Measurements from ENCODE around the gene OR5B3. TPM values are rescaled to one million over a fixed set of nuclear protein-coding genes. Genes with fewer than 3 reads are reported as not detected.
"Not testable (repeated sequence)": the region's sequence is repeated elsewhere in the genome, so short reads cannot be mapped to it uniquely, and the experiment has no call there.

The OR5B3 gene
- total RNA-seq: not detected

- DNase-seq: no peak
Measured at GRCh38 chr11:58406774-58407173, at the start of gene OR5B3. TSS of gene OR5B3 (minus strand) at chr11:58406874. CDS start at chr11:58403409, 3,465 bp downstream.

- DNase-seq: no peak
Measured at GRCh38 chr11:58451585-58451984, 44.9 kb upstream of the OR5B3 start.

- no peak for DNase-seq
Measured at GRCh38 chr11:58446294-58446693, 39.6 kb upstream of the OR5B3 start.

GRCh38 chr11:58444300-58444699 lies 37.6 kb upstream of the OR5B3 start:
- DNase-seq: no peak

- DNase-seq: no peak
Measured at GRCh38 chr11:58442136-58442535, 35.5 kb upstream of the OR5B3 start, which contains the start of gene OR5B12. TSS of gene OR5B12 (minus strand) at chr11:58442236. CDS start at chr11:58440151, 2,085 bp downstream.

- DNase-seq: no peak
Measured at GRCh38 chr11:58438486-58438885, 31.8 kb upstream of the OR5B3 start.

- no peak for DNase-seq
Measured at GRCh38 chr11:58434217-58434616, 27.5 kb upstream of the OR5B3 start.

GRCh38 chr11:58433638-58434203 lies 27.0 kb upstream of the OR5B3 start:
- DNase-seq: no peak

- no peak for DNase-seq
Measured at GRCh38 chr11:58429273-58429672, 22.6 kb upstream of the OR5B3 start.

GRCh38 chr11:58428021-58428420 lies 21.3 kb upstream of the OR5B3 start, which contains the start of gene OR5B2:
TSS of gene OR5B2 (minus strand) at chr11:58428121. CDS start at chr11:58423261, 4,860 bp downstream.
- no peak for DNase-seq

GRCh38 chr11:58399622-58400021 lies 7.1 kb downstream of the OR5B3 start:
- not testable (repeated sequence) for DNase-seq

- no peak for DNase-seq
Measured at GRCh38 chr11:58395581-58395980, 11.1 kb downstream of the OR5B3 start.

GRCh38 chr11:58394195-58394594 lies 12.5 kb downstream of the OR5B3 start:
- DNase-seq: no peak

GRCh38 chr11:58392746-58393145 lies 13.9 kb downstream of the OR5B3 start:
- no peak for DNase-seq

- DNase-seq: no peak
Measured at GRCh38 chr11:58391879-58392278, 14.8 kb downstream of the OR5B3 start.

GRCh38 chr11:58390551-58391063 lies 16.1 kb downstream of the OR5B3 start:
- DNase-seq: no peak

- no peak for DNase-seq
Measured at GRCh38 chr11:58358969-58359368, 47.7 kb downstream of the OR5B3 start, which contains the start of gene OR5B17. TSS of gene OR5B17 (minus strand) at chr11:58359069. CDS start at chr11:58359069, 0 bp downstream.

- no peak for DNase-seq
Measured at GRCh38 chr11:58354727-58355126, 51.9 kb downstream of the OR5B3 start.

Other genes starting within 250 kb of the OR5B3 start
- not detected for gene OR9Q2, start 217.8 kb downstream of the OR5B3 start, total RNA-seq
- gene OR1S2, start 202.7 kb downstream of the OR5B3 start, total RNA-seq: not detected
- not detected for gene OR1S1, start 194.2 kb downstream of the OR5B3 start, total RNA-seq
- gene OR10Q1, start 178.0 kb downstream of the OR5B3 start, total RNA-seq: not detected
- gene OR10W1, start 138.6 kb downstream of the OR5B3 start, total RNA-seq: not detected
- gene OR5B17, start 47.8 kb downstream of the OR5B3 start, total RNA-seq: not detected
- not detected for gene OR5B2, start 21.2 kb upstream of the OR5B3 start, total RNA-seq
- not detected for gene OR5B12, start 35.4 kb upstream of the OR5B3 start, total RNA-seq
- not detected for gene OR5B21, start 101.2 kb upstream of the OR5B3 start, total RNA-seq
- 2.7 TPM for gene LPXN, start 169.0 kb upstream of the OR5B3 start, total RNA-seq
- 56.0 TPM for gene ZFP91, start 172.2 kb upstream of the OR5B3 start, total RNA-seq
- gene CNTF, start 215.8 kb upstream of the OR5B3 start, total RNA-seq: 2.7 TPM

Data from occipital lobe (tissue), 2 donors.